Epithelial cell of esophagus (primary cell): Measurements from ENCODE around the gene RPS6KA2.

Experiments
- DNase-seq: peaks from one replicate; pipeline ENCODE4 v3.0.0; 2010; ENCODE audit warnings: low read depth
- H3K4me3 ChIP-seq: 2 replicates; pipeline ENCODE4 v1.5.1; 2011; ENCODE audit warnings: mild to moderate bottlenecking, low read length, control low read depth
- TF ChIP-seq, protein P1 (sequence below): IDR thresholded peaks from 2 replicates; pipeline ENCODE4 v1.5.1; 2011; ENCODE audit warnings: low read depth, mild to moderate bottlenecking, low read length, control low read depth, inconsistent platforms; ENCODE audit not compliant: insufficient read depth; ENCODE audit errors: missing control alignments

The RPS6KA2 gene

DNA sequence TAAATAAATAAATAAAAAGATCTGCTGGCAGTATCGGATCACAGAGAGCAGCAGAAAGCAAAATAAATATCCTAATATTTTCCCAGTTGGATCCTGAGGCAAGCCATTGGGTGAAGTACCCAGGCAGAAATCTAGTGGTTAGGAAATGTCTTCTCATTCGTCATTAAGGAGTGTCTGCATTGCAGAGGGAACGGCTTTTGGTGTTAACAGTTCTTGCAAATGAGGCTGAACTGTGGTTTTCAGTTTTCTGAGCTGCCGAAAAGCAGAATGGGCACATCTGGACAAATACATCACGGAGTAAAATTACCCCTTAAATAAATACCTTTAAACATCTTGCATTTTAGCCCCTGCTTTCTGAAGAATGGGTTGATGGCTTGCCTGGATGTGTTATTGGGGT, 162.1 kb downstream of the RPS6KA2 start:
- DNase-seq = no peak
- H3K4me3 ChIP-seq = no peak overlapping the region
- TF ChIP-seq, protein P1, sequence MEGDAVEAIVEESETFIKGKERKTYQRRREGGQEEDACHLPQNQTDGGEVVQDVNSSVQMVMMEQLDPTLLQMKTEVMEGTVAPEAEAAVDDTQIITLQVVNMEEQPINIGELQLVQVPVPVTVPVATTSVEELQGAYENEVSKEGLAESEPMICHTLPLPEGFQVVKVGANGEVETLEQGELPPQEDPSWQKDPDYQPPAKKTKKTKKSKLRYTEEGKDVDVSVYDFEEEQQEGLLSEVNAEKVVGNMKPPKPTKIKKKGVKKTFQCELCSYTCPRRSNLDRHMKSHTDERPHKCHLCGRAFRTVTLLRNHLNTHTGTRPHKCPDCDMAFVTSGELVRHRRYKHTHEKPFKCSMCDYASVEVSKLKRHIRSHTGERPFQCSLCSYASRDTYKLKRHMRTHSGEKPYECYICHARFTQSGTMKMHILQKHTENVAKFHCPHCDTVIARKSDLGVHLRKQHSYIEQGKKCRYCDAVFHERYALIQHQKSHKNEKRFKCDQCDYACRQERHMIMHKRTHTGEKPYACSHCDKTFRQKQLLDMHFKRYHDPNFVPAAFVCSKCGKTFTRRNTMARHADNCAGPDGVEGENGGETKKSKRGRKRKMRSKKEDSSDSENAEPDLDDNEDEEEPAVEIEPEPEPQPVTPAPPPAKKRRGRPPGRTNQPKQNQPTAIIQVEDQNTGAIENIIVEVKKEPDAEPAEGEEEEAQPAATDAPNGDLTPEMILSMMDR = no peak

GRCh38 chr6:166464068-166465002, 162.7 kb downstream of the RPS6KA2 start:
- no peak overlapping the region for H3K4me3 ChIP-seq
- TF ChIP-seq, protein P1 = no peak
- no peak for DNase-seq

GRCh38 chr6:166463359-166464067, 163.5 kb downstream of the RPS6KA2 start:
- TF ChIP-seq, protein P1 = no peak
- DNase-seq = no peak
- H3K4me3 ChIP-seq = no peak overlapping the region

DNA sequence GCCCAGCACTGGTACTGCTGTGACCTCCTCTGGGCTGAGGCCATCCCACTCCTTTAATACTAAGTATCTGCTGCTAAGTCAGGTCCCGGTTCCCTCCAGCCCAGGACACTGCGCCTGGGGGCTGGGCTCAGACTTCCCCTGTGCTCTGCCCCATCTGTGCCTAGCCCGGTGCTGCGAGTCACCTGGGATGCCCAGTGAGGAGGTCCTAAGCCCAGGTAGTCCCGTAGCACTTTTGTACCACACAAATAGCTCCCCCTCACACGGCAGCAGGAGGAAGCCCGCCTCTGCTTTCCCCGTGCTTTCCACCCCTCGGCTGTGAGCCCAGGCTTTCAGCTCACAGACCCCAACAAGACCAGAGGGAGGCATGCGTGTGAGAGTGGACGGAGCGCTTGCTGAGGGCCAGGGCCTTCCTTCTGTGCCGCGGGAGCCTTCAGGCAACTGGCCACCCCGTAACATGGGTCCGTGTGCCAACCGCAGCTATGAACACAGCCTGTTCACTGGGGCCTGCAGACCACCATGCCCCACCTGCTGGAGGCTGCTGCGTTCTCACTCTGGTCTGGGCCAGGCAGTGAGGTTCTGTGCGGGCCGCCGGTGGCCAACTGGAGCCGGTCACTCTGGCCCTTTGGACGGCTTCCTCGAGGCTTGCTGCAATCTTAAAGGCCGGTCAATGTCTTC, 164.5 kb downstream of the RPS6KA2 start:
- DNase-seq = no peak
- TF ChIP-seq, protein P1 = no peak
- no peak overlapping the region for H3K4me3 ChIP-seq

- no peak for DNase-seq
- TF ChIP-seq, protein P1 = no peak
- no peak overlapping the region for H3K4me3 ChIP-seq
Measured at GRCh38 chr6:166461821-166462460, 165.1 kb downstream of the RPS6KA2 start.

- peak; percentile 60 for DNase-seq
- TF ChIP-seq, protein P1 = no peak
- no peak overlapping the region for H3K4me3 ChIP-seq
Measured at GRCh38 chr6:166460473-166461437, 166.3 kb downstream of the RPS6KA2 start.
